Activated CD8-positive, alpha-beta memory T cell treated with anti-CD3 and anti-CD28 coated beads, Interleukin-2, amount 50 U/mL, for 48 hours (primary cell): ENCODE data around the gene TCF19.

Experiments
- DNase-seq: peaks from one replicate; pipeline ENCODE4 v3.0.0-alpha.2; 2020

TCF19 gene, protein sequence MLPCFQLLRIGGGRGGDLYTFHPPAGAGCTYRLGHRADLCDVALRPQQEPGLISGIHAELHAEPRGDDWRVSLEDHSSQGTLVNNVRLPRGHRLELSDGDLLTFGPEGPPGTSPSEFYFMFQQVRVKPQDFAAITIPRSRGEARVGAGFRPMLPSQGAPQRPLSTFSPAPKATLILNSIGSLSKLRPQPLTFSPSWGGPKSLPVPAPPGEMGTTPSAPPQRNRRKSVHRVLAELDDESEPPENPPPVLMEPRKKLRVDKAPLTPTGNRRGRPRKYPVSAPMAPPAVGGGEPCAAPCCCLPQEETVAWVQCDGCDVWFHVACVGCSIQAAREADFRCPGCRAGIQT

DNA sequence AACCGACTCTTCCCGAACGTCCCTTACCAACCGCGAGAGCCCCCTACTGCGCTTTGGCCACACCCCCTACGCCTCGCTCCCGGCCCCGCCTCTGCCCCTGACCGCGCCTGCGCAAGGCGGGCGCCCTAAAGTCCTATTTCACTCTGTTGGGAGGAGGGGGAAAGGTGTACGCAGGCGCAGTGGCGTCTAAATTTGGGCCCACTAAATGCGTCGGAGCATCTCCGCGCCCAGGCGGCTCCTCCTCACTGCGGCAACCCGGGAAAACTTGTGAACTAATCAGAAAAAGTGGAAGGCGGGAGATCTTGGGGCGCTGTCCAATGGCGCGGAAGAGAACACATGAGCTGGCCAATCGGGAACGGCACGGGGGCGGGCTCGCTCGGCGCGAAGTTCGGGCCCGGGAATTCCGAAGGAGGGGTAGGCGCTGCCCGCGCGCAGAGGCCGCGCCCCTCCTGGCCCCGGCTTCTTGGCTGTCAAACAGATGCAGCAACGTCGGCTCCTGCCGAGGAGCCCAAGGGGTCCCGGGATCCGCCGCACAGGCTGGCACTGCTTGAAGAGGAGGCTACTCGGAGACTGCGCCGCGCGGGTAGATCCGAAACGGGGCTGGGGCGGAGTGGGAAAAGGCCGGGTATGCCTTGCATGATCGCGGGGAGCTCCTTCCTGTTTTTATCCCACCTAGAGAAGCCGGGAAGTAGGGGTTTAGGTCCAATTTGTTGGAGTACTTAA lies at the start of gene TCF19:
TCF19 (plus strand) TSS at position 450 of the 723 bp plus-strand sequence. CDS start 881 bp downstream, outside the sequence.
- DNase-seq: peak; percentile 99

DNA sequence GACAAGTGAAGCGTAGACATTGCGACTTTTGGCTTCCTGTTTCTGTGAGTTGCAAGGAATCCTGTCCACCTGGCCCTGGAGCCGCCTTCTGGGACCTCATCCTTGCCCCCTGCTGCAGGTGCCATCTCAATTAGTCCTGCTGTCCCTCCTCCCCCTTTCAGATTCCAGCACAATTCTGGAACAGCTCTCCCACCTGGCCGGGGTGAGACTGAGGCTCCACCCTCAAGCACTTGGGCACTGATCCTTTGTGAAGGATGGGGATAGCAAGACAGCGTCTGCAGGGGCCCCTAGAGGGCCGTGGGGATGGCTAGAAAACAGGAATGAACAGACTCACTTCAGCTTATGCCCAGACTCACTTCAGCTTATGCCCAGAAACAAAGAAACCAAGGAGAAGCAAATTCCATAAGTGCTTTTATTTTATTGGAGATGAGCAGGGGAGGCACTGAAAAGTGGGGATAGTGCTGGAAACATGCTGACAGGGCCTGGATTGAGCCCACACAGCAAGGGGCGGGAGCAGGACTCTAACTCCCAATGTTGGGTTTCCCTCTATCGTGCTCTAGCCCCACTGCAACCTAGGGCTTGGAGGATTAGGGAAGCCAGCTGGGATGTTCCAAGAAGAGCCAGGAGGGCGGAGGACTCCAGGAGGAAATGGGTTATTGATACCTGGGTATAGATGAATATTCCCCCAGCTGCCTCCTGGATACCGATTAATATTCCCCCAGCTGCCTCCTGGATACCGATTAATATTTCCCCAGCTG lies 47.4 kb upstream of the TCF19 start:
- no peak for DNase-seq

DNA sequence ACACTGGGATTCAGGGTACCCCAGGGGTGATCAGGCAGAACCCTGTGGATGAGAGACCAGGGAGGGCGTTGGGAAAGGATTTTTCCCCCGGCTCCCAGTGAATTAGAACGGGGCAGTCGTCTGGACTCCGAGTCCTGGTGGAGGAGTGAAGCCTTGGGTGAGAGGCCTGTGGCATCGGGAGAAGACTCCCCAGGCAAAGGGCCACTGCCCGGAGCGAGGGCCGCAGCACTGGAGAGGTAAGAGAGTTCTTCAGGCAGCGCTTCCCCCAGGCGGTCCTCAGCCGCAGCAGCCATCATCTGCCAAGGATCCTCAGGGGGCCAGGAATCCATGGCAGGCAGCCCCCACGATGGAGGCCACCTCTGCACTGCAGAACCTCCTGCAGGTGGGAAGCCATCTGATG lies 46.7 kb upstream of the TCF19 start:
- no peak for DNase-seq

DNA sequence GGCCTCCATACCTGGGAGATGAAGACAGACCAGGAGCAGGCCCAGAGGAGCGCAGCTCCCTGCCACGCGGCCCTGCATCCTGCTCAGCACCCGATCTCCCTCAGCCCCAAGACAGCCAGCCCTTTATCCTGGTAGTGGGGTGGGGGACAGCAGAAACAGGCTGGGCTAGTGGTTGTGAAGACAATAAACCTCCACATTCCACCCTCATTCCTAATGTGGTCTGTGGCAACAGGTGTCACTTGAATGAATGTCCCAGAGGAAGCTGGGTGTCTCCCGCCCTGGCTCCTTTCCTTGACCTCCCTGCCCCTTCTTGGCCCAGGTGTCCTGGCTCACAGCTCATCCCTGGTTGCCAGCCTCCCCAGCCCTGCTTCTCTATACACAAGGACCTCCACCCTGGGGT lies 45.9 kb upstream of the TCF19 start, which contains the start of gene C6orf15:
C6orf15 (minus strand) TSS at position 98 of the 400 bp plus-strand sequence; CDS start at position 78, 20 bp downstream.
- DNase-seq: no peak

DNA sequence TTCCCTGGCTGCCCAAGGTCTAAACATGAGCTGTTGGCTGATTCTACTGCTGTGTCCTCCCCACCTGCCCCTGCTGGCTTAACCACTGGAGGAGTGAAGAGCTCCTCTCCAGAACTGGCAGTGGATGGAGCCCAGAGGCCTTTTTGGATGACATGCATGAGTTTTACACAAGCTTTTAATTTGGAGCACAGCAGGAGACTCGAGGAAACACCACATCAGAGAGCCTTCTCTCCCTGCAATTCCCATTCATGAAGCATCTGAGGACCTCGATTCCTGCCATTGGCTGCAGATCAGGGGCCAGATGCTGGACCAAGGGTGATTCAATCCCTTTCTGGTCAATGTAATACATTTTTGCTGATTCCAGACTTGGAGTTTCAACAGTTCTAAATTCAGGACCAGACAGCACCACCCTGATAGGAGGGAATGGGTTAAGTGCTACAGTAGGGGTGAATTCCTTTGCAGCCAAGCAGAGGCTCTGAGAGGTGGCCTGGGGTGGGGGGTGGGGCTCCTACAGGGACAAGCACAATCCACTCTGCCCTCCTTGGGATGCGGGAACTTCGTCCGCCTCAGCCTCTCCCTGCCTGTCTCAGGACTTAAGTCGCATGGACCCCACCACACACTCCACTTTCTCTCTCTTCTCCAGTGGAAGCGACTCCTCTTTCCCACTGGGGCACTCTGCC lies 44.4 kb upstream of the TCF19 start:
- DNase-seq: no peak

DNA sequence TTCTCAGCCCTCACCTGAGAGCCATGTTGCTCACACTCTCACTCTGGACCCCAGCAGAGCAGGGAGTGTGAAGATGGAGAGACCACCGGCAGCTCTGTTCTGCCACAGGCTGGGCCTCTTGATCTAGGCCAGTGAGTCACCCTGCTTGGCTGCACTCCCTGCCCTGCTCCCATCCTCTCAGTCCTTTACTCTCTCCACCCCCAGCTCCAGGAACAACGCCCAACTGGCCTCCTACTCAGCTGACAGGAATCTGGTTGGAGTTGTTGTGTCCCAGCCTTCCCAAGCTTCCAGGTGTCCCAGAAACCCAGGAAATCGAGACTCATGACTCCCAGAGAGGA lies 43.9 kb upstream of the TCF19 start, which contains the start of gene PSORS1C1:
PSORS1C1 (plus strand) TSS at position 260 of the 338 bp plus-strand sequence. CDS start 14,833 bp downstream, outside the sequence.
- no peak for DNase-seq

DNA sequence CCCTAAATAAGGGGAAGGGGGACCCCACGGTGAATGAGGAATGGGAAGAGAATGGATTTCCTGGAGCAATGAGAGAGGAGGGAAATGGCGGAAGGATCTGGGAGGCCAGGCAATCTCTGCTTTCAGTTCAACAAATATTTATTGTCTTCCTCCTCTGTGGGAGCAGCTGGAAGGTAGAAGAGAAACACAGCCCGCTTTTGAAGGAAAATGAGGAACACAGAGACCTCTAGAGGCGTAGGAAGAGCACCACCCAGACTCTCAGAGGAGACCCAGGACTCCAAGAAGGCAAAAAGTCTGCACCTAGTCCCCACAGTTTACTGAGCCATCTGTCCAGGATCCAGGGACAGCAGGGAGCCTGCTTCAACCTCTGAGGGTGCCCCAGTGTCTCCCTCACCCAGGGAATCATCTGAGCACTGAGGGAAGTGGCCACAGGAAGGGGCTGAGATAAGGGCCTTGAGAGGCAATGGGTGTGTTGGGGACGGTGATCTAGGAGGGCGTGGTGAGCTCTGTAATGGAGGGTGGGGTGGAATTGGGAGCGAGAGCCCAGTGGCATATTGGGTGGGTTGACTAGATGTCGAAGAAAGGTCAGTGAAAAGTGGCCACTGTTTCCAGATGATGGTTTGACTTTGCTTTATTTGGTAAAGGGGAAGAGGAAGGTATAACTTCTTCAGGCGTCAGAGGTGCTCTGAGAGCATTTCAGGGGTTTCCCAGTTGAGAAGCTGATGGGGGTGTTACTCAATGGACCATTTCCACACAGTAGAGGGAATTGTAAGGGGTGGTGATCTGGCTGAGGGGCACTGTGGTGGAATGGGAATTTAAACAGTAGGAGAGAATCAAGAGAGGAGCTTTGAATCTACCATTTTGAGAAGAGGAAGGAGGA lies 43.2 kb upstream of the TCF19 start:
- no peak for DNase-seq

DNA sequence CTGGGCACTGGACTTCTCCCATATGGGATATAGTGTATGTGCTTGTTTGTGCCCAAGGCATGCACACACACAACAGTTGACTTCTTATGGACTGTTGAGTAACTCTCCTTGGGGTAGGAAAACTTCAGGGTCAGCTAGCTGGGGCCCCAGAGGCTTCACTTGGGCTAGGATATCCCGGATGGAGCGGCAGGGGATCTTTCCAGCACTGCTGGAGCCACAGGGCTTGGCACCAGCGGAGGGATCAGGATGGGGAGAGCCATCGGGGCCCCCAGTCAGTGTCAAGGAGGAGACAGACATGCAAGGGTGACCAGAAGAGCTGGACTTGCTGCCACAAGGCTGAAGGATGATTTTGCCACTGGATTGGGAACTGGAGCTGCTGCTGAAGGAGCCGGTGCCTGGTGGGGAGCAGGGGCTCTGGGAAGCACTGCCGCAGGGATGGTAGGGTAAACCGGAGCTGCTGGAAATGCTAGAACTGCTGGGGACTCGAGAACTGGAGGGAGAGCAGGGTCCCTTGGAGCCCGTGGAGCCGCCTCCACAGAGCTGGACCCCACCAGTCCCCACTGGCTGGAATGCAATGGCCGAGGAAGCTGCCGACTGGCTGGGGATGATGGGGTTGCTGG lies 42.3 kb upstream of the TCF19 start:
- no peak for DNase-seq

DNA sequence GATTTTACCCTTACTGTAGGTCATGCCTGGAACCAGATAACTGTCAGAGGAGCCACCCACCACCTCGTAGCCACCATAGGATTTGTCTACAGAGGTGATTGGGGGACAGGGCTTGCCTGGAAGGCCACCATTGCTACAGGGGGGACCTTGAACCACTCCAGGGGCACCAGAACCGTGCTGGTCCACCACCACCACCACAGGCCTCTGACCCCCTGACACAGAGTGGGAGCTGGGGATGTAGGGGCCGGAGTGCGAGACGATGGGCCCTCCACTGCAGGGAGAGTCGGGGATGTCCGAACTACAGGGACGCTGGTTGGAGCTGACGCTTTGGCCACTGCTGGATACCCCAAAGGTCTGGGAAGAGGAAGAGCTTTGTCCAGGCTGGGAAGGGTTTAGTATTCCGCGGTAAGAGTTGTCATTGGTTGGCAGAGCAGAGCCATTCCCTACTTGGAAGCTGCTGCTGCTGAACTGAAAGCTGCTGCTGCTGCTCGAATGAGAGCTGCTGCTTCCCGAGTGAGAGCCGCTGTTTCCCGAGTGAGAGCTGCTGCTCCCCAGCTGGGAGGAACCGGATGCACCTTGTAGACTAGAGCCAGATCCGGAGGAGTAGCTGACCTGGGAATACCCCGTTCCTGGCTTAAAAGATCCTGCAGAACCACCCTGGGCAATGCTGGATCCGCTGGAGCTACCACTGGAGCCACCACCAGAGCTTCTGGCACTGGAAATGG lies 41.6 kb upstream of the TCF19 start:
- DNase-seq: no peak

DNA sequence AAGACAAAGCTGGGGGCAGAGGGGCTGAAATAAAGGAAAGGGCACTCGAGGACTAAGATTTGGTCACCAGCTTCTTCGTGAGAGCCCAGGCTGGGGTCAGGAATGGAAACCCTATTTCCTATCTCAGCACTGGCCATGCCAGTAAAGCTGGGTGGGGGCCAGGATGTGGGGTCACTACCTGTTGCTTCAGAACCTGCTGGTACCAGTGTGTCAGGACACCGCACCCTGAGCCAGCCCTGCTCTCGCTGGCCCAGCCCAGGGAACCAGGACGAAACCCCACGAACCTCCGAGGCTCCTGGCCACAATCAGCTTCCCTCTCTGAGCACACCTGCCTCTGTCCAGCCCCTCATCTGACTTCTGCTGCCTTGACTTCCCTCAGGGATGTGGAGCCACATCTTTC lies 40.2 kb upstream of the TCF19 start:
- DNase-seq: no peak

DNA sequence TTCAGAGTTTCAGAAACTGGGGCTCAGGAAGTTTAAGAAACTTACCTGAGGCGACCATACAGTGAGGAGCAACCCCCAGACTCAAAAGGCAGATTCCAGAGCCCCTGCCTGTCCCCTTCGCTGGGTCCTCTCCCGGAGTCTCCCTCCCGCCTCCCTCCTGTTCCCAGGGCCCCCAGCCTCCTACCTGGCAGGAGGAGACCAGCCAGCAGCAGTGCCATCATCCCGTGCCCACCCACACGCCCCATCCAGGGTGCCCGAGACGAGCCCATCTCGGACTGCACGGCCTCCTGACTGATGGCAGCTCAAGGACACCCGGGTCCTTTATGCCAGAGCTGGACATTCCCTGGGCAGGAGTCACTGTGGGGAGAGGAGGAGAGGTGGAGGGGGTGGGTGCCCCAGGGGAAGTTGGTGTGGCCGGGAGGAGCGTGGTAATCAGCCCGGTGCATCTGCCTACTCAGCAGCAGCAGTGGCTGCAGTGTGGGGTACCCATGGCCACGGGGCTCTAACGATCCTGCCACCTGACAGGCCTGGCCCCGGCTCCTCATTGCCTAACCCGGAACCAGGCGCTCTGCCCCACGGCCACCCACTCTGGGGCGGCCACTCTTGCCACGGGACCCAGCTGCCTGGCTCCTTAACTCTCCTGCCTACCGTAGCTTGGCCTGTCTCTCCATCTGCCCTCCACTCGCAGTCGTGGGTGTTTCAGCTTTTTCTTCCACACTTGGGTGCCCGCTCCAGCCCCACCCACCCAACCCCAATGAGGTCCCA lies 38.1 kb upstream of the TCF19 start, which contains the start of gene CDSN:
CDSN (minus strand) TSS at position 296 of the 765 bp plus-strand sequence; CDS start at position 269, 27 bp downstream.
- no peak for DNase-seq

DNA sequence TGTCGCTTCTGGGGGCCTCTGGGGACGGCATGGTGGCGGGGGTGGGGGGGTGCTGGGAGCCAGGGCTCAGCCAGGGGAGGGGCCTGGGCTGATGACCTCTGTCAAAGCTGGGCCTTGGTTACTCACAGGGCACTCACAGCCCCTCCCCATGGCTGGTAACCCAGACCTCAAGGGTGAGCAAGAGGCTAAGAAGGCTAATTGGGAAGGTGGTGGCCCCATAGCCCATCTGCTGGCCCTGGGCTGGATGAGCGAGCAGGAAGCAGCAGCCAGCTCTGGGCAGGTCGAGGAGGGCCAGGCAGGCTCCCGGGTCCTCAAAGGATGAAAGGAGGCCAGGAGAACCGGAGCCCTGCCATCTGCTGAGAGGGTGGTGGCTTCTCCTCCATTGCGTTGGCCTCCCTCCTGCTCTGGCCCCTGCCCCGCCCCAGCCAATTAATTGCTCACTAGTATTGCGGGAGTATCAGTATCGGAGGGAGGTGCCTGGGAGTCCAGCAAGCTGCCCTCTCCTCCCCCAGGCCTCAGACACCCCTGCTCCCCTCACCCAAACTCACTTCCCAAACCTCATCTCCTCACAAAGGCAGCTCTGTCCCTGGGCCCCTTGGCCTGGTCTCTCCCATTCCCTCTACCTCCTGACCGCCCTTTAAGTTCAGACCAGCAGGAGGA lies 37.1 kb upstream of the TCF19 start:
- DNase-seq: no peak

DNA sequence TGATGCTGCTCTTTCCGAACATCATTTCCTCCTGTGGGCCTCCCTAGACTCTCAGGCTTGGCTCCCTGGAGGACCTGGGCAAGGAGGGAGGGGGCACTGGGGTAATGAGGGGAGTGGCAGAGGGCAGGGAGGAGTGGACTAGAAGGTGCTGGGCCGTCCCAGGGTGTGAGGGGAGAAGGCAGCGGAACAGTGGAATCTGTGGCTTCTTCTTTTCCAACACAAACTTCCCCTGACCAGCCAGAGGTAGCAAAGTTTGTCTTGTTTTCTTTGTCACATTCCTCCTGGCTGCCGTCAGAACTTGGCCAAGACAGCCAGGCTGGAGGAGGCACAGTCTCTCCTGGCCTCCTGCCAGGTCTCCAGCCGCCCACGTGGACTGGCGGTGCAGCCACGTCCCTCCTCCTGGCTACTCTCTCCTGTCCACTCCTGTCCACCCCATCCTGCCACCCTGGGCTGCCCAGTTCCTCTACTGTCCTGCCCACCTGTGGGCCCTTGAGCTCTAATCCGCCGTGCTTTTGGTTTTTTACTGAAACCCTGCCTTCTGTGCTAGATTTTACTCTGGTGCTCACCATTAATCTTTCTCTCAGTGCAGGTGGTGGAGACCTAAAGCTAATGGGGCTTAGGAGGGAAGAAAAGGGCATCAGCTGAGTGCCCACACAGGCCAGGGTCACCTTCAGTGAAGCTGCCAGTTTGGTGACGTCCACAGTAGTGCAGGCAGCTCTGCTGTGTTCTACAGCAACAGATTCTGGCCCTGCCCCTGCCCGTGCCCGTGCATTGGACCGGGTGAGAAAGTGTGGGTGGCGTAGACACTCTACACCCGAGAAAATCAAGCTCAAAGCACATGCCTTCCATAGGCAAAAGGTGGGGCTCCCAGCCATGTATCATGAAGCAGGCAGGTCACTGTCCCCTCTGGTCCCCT lies 35.3 kb upstream of the TCF19 start:
- DNase-seq: no peak

DNA sequence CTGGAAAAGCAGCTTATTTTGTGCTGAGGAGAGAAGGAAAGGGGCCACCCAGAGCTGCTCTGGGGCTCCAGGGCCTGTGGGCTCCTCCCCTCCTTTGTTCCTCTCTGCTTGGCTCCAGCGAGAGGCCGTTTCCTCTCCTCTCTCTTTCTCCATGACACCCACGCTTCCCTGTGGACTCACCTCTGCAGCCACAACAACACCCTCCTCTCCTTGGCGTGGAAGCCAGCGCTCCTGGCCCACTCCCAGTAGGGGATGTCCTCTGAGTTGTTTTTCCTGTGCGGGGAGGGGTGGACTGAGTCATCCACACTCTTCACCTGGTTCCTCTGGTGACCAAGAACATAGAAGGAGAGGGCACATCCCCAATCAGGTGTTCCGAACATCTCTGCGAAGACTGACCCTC lies 33.2 kb upstream of the TCF19 start:
- no peak for DNase-seq

DNA sequence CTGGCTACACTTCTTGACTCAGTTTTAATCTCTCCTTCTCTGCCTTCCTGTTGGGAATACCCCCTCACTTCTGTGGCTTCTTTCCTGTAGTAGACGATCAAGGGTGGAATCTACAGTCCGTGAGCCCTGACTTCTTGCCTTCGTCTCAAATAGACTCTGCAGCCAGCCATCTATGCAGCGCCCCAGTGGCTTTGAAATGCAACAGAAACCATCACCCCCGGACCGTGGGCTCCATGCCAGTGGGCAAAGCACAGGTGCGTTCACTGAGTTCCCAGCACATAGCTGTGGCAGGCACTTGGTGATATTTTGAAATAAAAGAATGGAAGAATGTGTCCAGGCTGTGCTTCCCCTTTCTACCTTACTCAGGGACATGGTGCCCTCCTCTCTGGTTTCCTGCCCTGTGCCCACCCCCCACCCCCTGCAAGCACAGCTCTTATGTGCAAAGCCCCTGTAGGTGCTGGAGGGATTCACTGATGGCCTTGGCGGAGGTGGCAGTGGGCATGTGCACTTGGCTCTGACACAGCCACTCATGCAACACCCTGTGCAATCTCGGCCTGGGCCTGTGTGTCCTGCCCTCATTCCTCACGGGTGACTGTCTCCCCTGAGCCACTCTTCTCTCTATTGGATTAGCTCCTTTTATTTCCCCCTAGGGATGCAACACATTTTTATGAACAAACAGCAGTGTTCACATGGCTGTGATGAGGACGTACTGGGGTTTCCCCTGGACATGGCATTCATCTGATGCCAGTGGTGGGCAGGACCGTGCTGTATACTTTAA lies 32.6 kb upstream of the TCF19 start:
- DNase-seq: no peak

DNA sequence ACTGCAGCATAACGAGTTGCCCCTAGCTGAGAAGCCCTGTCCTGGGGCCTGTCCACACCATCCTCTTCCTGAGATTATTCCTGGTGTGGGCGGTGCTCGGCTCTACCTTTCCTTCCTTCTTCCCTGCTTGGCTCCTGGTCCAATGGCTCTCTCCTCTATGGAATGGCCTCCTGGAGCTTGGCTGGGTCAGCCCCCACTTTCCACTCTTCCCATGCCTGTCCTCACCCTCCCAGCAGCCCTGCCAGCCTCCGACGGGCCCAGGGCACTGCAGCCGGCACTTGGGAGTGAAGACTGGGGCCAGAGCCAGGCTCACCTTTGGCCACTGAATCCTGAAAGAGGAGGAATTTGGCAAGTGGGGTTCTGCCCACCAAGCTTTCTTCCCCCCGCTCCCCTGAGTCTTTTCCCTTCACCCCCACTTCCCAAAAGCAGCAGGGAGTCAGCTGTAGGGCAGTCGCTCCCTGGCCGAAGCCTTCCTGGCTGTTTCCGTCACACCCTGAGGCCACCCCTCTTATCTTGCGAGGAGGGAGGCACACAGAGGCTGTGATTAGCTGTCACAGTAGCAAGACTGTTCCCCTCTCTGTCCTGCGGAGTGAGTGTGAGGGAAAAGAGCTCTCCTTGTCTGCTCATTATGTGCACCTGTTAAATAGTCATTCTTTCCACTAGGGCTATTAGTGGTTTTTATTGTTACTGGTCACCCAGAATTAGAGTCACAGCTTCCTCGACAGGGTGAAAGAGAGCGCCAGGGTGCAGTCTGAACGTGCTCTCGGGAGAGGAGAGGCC lies 31.8 kb upstream of the TCF19 start:
- no peak for DNase-seq
